Astrocyte of the spinal cord (primary cell): ENCODE results near the gene TSTD2.

Experiments
- DNase-seq: peaks from one replicate; pipeline ENCODE4 v3.0.0; 2011; ENCODE audit warnings: low read depth, low spot score
- H3K4me3 ChIP-seq: 2 replicates; pipeline ENCODE4 v1.5.1; 2011; ENCODE audit warnings: low read depth, mild to moderate bottlenecking, low read length, moderate library complexity
- CTCF ChIP-seq: IDR thresholded peaks from 2 replicates; pipeline ENCODE4 v1.5.1; 2012; ENCODE audit warnings: low read depth, mild to moderate bottlenecking, low read length, inconsistent platforms
- in situ Hi-C: cut with HindIII; loops from 2 replicates; pipeline ENCODE4 v1.10.0; 2017; ENCODE audit warnings: low sequenced_read_pairs

The TSTD2 gene

GRCh38 chr9:97668485-97668884 is 35.3 kb upstream of the TSTD2 start:
- TF ChIP-seq CTCF, result no peak
- no peak overlapping the region for H3K4me3 ChIP-seq
- in situ Hi-C loops, result no loop called here
- no peak for DNase-seq

- no peak for DNase-seq
- no peak overlapping the region for H3K4me3 ChIP-seq
- in situ Hi-C loops, result no loop called here
- TF ChIP-seq CTCF, result no peak
These were observed 33.9 kb upstream of the TSTD2 start for GRCh38 chr9:97666907-97667686.

GRCh38 chr9:97665742-97666141 is 32.6 kb upstream of the TSTD2 start:
- in situ Hi-C loops, result no loop called here
- no peak for DNase-seq
- TF ChIP-seq CTCF, result no peak
- no peak overlapping the region for H3K4me3 ChIP-seq

GRCh38 chr9:97660847-97661246 is 27.7 kb upstream of the TSTD2 start:
- no peak for TF ChIP-seq CTCF
- H3K4me3 ChIP-seq, result no peak overlapping the region
- no peak for DNase-seq
- in situ Hi-C loops, result no loop called here

- no peak overlapping the region for H3K4me3 ChIP-seq
- in situ Hi-C loops, result no loop called here
- TF ChIP-seq CTCF, result no peak
- no peak for DNase-seq
These were observed 27.2 kb upstream of the TSTD2 start for GRCh38 chr9:97660340-97660739.

GRCh38 chr9:97659771-97660170 is 26.6 kb upstream of the TSTD2 start:
- TF ChIP-seq CTCF, result no peak
- in situ Hi-C loops, result no loop called here
- no peak for DNase-seq
- no peak overlapping the region for H3K4me3 ChIP-seq
